GM10266 (cell line): ENCODE measurements around the gene STX8.

Source experiments
- DNase-seq: peaks from one replicate; pipeline ENCODE4 v3.0.0; 2012; ENCODE audit errors: extremely low spot score
- CTCF ChIP-seq: IDR thresholded peaks from 2 replicates; pipeline ENCODE4 v1.5.1; 2012; ENCODE audit warnings: mild to moderate bottlenecking, low read depth; ENCODE audit not compliant: control insufficient read depth, insufficient read depth; ENCODE audit errors: missing control alignments

STX8 gene

DNA sequence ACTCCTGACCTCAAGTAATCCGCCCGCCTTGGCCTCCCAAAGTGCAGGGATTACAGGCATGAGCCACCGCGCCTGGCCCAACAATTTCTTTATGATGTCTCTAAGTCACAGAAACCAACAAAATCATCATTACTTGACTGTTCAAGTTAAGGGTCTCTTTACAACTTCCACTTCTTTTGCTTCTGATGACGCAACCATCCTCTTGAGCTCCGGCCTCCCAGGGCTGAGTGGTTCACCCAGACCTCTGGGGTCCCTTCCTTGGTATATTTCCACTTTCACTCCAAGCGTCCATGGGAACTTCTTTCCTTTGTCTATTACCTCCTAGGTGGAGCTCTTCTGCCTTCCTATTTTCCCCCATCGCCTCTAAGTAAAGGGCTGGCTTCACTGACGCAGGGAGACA is 300.6 kb downstream of the STX8 start:
- no peak for DNase-seq
- no peak for TF ChIP-seq CTCF

DNA sequence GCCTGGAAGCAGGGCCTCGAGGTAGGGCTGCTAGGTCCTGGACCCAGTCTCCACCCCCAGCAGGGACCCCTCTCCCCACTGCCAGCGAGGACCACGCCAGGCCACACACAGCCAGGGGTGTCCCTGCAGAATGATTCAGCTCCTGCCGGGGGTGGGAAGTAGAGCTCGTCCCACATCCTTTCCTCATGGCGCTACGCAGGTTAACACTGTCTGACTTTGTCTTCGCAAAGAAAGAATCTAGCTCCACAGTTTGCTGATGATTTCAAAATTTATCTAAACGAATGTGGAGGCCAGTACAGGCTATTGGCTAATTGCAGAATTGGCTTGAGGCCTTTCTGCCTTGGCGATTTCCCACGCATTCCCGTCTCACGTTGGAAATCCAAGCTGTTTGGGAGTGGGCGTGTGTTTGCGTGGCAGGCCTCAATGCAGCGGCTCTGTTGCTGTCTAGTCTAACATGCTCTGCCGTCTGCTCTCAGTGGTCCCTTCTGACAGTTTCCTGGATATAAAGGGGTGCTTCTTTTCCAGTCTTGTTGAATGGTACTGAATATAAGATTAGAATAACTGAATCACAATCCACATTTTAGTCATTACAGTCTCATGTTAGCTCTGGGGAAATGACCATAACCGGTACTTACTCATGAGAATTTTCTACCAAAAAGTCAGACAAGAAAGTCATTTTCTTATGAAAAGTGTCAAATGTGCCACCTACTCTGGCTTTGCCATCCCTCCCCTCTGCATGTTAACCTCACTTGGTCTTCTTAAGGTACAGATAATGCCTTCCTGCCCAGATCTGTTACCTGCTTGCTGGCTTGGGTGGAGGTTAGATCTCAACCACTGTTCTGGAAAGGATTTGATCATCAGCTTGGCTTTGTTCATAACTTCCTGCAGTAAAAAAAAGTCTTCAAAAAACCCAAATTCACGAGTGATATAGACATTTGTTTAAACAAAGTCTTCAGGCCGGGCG is 301.9 kb downstream of the STX8 start:
- TF ChIP-seq CTCF, result no peak
- DNase-seq, result no peak

DNA sequence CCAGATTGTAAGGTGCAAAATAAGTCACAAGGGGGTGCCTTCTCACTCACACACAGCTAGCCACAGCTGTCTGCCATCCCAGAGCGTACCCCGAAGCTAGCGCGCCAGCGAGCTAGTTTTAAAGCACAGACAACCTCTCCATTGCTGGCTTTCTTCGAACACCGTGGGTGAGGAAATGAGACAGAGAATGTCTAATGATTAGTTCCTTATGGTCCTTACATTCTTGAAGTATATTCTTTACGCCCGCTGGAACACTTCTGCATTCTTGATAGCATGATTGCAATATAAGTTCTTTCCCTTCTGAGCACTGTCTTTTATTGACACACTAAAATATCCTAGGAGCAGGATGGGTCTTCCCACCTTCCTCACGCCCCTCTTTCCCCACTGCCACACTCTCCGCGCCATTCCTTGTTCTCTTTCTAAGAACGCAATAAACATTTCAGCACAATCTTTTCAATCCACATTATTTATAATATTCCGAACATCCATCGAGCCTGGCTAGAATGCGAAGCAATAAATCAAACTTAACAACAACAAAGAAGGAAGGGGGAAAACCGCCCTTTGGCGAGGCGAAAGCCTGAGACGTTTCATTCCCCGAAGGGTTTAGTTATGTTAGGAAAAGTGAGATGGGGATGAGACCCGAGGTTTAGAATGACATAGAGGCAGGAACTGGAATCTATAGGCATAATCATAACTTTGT is 303.0 kb downstream of the STX8 start:
- no peak for TF ChIP-seq CTCF
- DNase-seq, result no peak

DNA sequence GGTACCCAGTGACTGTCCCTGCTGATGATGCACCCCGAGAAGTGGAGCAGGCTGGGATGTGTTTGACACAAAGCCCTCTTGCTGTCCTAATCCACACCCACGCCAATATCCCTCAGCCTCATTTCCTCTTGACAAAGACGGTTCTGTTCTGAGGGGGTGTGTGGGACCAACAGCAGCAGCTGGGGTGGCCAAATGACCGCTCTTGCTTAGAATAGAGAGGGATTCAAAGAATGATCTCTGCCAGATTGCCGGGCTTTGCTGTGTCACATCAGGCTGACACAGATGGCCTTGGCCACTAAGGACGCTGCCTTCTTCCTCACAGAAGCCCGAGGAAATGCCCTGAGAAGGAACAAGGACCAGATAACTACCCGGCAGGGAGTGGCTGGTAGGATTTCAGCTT is 303.6 kb downstream of the STX8 start:
- TF ChIP-seq CTCF, result no peak
- DNase-seq, result no peak

GRCh38 chr17:9270921-9271320 is 304.7 kb downstream of the STX8 start:
- no peak for TF ChIP-seq CTCF

GRCh38 chr17:9269350-9270035 is 306.1 kb downstream of the STX8 start:
- TF ChIP-seq CTCF, result no peak
- no peak for DNase-seq

More at GRCh38 chr17:9270921-9271320, 304.7 kb downstream of the STX8 start:
- DNase-seq, result no peak
